Measurements from ENCODE around the gene ADM.
A peak's percentile ranks its signal among the peaks of the same experiment; 100 is the strongest.

Gene ADM

DNA sequence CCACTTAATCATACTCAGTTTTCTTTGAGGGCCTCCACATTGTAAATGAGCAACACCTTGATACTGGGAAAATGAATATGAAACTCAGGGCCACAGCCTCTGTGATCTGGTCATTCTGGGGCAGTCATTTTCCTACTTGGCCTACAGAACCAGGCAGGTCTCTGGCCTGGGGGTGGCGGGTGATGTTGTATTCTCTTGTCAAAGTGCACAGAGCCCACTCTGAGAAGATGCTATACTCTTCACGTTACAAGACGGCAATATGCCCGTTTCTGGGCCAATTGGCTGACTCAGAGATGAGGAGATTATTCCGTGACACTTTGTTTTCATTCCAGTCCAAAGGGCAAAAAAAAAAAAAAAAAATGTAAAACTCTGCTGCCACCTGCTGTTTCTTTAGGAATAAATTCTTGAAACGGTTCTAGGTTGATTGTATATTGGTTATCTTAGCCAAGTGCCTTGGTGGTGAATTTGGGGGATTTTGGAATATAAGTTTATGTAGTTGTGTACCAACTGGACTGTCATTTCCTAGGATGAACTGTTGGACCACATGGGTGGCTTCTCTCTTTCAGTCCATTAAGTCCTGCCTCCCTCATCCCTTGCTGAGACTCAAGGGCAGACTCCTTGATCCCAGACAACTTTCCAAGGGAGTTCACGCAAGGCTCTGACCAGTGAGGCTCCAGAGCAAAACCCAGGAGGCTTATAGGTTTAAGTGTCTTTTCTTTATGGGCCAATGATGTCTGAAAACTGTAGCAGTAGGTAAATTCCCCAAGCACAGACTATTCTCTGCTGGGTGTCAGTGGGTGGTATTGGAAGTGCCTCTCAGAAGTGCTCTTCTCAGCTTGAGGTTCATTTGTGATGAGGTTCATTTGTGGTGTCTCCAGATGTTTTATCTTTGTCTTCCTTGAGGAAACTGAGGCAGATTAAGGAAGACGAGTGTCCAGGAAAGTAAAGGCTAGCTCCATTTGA, 18.2 kb downstream of the ADM start:
- DNase-seq = peak; percentile 82
- in situ Hi-C loops (cut with MboI; ENCODE audit: low pct_unique_long_range_greater_than_20kb, low sequenced_read_pairs) = loop anchor here (25.0 kb wide), 2 partner anchors 336 to 561 kb away; no protein-coding TSS in a partner anchor

DNA sequence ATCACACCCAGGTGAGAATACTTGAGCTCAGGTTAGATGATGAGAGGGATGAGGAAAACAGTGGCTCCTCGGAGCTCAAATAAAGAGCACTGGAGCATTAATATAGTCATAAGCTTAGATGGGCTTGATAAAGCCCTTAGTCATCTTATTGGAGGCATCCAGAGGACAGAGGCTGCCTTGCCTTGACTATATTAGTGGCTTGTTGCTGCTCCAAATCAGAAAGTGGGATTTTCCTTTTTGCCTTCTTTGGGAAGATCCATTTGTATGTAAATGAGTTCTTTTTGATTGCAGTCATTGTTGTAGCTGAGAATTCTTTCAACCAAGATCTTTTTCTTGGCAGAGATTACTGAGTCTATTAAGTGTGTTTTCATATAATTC, 18.9 kb downstream of the ADM start:
- no peak for DNase-seq
- in situ Hi-C loops (cut with MboI; ENCODE audit: low pct_unique_long_range_greater_than_20kb, low sequenced_read_pairs) = loop anchor here (25.0 kb wide), 2 partner anchors 336 to 561 kb away; no protein-coding TSS in a partner anchor

DNA sequence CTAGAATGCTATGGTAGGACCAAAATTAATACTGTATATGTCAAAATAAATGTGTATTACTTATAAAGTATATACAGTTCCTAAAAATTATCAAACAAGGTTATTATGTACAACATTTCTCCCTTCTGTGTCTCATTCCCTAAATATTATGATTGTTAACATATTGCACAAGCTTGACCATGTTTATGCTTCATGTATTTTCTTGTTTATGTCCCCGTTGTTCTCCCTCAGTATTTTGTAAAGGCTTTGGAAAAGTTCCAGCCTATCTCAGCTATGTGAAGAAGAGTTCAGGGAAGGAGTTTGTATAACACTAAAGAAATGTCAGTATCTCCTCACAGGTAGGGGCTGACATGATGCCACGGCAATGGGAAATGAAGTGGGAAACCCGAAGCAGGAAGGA, 19.6 kb downstream of the ADM start:
- DNase-seq = no peak

DNA sequence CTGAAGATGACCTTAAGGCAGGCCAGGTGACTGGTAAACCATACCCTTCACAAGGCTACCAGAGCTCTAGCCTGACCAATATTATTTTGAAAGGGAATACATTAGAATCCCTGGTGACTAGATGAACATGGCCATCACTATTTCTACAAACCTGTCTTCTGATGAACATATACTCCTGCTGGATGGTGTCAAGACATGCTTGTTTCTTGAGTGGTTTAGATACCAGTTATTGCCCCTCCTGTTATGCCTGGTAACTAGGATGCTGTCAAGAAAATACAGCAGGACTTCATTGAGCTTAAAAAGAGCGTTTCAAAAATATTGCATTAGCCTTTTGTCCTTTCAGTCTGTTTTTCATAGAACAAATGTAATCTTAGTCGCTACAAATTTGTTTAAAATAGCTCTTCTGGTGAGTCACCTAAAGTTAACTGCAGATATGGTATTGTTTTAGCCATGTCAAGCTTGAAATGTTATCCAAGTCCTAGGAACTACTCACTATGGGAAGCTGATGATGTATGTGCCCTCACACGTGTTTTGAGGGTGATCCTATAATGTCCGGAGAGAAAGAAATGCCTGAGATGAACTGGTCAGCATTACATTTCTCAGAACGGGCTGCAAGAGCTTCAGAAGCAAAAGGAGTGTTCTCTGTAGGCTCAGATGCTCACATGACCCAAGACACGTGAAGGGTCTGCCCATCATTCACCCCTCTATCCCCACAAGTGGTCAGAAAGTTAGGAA, 20.6 kb downstream of the ADM start:
- in situ Hi-C loops (cut with MboI; ENCODE audit: low pct_unique_long_range_greater_than_20kb, low sequenced_read_pairs) = no loop called here
- no peak for DNase-seq

More for the DNA sequence above, 19.6 kb downstream of the ADM start:
- in situ Hi-C loops (cut with MboI; ENCODE audit: low pct_unique_long_range_greater_than_20kb, low sequenced_read_pairs) = loop anchor here (25.0 kb wide), 2 partner anchors 337 to 562 kb away; no protein-coding TSS in a partner anchor

- no peak for DNase-seq
- in situ Hi-C loops (cut with MboI; ENCODE audit: low pct_unique_long_range_greater_than_20kb, low sequenced_read_pairs) = no loop called here
These were observed 21.4 kb downstream of the ADM start for GRCh38 chr11:10326012-10326964.

GRCh38 chr11:10327254-10327653, 22.4 kb downstream of the ADM start:
- peak; percentile 35 for DNase-seq
- in situ Hi-C loops (cut with MboI; ENCODE audit: low pct_unique_long_range_greater_than_20kb, low sequenced_read_pairs) = no loop called here

- DNase-seq = peak; percentile 69
- in situ Hi-C loops (cut with MboI; ENCODE audit: low pct_unique_long_range_greater_than_20kb, low sequenced_read_pairs) = no loop called here
These were observed 23.6 kb downstream of the ADM start for GRCh38 chr11:10328314-10329098.

DNA sequence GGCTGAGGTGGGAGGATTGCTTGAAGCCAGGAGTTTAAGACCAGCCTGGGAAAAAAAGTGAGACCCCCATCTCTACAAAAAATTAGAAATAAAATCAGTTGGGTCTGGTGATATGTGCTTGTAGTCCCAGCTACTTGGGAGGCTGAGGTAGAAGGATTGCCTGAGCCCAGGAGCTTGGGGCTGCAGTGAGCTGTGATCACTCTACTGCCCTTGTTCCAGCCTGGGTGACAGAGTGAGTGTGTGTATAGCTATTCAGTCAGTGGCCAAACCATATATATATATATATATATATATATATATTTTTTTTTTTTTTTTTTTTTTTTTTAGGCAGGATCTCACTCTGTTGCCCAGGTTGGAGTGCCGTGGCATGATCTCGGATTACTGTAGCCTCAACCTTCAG, 24.5 kb downstream of the ADM start:
- DNase-seq = no peak
- in situ Hi-C loops (cut with MboI; ENCODE audit: low pct_unique_long_range_greater_than_20kb, low sequenced_read_pairs) = no loop called here

GRCh38 chr11:10329935-10330334, 25.1 kb downstream of the ADM start:
- in situ Hi-C loops (cut with MboI; ENCODE audit: low pct_unique_long_range_greater_than_20kb, low sequenced_read_pairs) = no loop called here
- DNase-seq = no peak

GRCh38 chr11:10331548-10332289, 26.8 kb downstream of the ADM start:
- no peak for DNase-seq
- in situ Hi-C loops (cut with MboI; ENCODE audit: low pct_unique_long_range_greater_than_20kb, low sequenced_read_pairs) = no loop called here

DNA sequence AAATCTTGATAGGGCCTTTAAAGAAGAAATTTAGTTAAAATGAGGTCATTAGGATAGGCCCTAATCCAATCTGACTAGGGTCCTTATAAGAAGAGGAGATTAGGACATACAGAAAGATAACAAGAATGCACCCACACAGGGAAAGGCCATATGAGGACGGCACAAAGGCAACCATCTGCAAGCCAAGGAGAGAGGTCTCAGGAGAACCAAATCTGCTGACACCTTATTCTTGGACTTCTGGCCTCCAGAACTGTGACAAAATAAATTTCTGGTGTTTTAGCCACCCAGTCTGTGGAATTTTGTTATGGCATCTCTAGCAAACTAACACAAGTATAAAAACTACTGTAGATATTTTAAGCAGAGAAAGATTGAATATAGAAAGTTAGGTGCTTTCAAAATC, 28.6 kb downstream of the ADM start:
- no peak for DNase-seq
- in situ Hi-C loops (cut with MboI; ENCODE audit: low pct_unique_long_range_greater_than_20kb, low sequenced_read_pairs) = no loop called here

DNA sequence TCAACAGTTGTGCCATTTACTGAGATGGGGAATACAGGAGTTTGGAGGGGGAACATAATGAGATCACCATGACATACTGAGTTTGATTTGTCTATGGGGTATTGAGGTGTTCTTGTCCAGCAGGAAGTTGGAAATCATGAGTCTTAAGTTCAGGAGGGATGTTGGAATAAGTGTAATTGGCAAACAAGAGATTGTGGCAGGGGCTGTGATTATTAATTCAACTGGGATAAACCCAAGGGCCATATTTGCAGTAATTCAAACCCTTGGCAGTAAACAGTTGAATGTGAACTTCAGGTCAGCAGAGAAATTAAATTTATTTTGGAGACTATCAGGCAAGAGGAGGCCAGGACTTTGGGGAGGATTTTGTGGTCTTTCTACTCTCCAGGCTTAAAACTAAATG, 33.4 kb downstream of the ADM start:
- in situ Hi-C loops (cut with MboI; ENCODE audit: low pct_unique_long_range_greater_than_20kb, low sequenced_read_pairs) = no loop called here
- no peak for DNase-seq

DNA sequence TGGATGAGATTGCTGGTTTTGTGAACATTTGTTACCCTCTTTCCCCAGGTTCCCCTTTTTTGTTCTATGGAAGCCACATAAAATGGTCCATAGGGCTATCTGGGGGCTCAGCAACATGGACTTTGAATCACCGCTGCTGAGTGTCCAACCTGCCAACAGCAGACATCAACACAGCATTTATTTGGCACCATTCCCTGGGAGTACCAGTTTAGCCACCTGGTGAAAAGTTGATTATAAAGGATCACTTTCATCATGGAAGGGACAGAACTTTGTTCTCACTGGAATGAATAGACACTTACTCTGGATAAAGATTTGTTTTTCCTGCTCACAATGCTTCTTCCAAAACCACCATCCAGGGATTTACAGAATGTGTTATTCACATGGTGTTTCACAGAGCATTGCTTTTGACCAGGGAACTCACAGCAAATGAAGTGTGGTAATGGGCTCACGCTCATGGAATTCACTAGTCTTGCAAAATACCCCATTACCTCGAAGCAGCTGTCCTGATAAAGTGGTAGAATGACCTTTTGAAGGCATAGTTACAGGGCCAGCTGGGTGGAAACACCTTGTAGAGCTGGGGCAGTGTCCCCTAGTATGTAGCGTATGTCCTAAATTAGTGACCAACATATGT, 43.9 kb downstream of the ADM start:
- in situ Hi-C loops (cut with MboI; ENCODE audit: low pct_unique_long_range_greater_than_20kb, low sequenced_read_pairs) = no loop called here
- DNase-seq = no peak

- DNase-seq = no peak
- in situ Hi-C loops (cut with MboI; ENCODE audit: low pct_unique_long_range_greater_than_20kb, low sequenced_read_pairs) = no loop called here
These were observed 44.4 kb downstream of the ADM start for GRCh38 chr11:10349281-10349665.

DNA sequence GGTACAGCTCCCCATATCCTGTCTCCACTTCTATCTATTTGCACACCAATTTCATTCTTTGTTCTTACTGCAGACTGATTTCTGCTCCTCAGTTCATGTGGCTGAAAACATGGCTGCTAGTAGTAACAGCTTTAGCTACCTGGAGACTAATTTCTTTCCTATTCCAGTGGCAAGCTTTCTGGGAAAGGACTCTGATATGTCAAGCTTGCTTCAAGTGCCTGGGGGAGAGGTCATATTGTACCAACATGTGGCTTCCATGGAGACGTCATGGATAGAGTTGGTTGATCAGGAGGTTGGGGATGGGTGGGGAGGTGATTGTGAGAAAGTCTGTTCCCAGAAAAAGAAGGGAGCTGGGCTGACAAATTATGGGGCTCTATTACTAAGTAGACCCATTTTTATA, 44.9 kb downstream of the ADM start:
- DNase-seq = no peak
- in situ Hi-C loops (cut with MboI; ENCODE audit: low pct_unique_long_range_greater_than_20kb, low sequenced_read_pairs) = no loop called here

DNA sequence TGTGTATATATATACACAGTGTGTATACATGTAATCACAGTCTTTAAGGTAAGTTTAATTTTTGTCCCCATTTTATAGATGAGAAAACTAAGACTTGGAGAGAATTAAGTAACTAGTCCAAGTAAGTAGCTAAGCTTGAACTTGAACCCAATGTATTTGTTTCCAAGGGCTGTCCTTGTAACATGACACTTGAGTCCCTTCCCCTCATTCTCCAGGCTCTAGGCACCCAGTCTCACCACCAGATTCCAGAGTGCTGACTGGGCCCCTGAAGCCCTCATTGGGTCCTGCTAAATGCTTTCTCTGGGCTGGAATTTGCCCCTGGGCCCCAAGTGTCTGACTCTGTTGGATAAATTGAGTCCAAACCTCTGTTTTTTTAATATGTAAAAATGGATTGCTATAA, 45.5 kb downstream of the ADM start:
- in situ Hi-C loops (cut with MboI; ENCODE audit: low pct_unique_long_range_greater_than_20kb, low sequenced_read_pairs) = no loop called here
- no peak for DNase-seq

- in situ Hi-C loops (cut with MboI; ENCODE audit: low pct_unique_long_range_greater_than_20kb, low sequenced_read_pairs) = no loop called here
- no peak for DNase-seq
These were observed 46.5 kb downstream of the ADM start for GRCh38 chr11:10351435-10351764.
